HG02870 (cell line): ENCODE data around the gene SOHLH1.

Source experiments
- ATAC-seq: cut with Tn5 transposase; IDR thresholded peaks from one replicate; pipeline ENCODE4 v1.9.1; 2021; ENCODE audit warnings: mild to moderate bottlenecking, moderate library complexity; ENCODE audit not compliant: unreplicated experiment

SOHLH1 gene

GRCh38 chr9:135662758-135663450 is 36.4 kb downstream of the SOHLH1 start, which contains the start of gene LCN9:
Gene LCN9, plus strand, starts transcription at chr9:135663309. Its CDS starts 13 bp downstream, at chr9:135663322.
- no peak for ATAC-seq

- no peak for ATAC-seq
Observed at GRCh38 chr9:135661816-135662560, 37.3 kb downstream of the SOHLH1 start.

- no peak for ATAC-seq
Observed at GRCh38 chr9:135660407-135660806, 38.9 kb downstream of the SOHLH1 start.

- ATAC-seq, result no peak
Observed at GRCh38 chr9:135659252-135659651, 40.0 kb downstream of the SOHLH1 start.

GRCh38 chr9:135657416-135657815 is 41.9 kb downstream of the SOHLH1 start:
- no peak for ATAC-seq

- ATAC-seq, result no peak
Observed at GRCh38 chr9:135655317-135655716, 44.0 kb downstream of the SOHLH1 start.

GRCh38 chr9:135650408-135650807 is 48.9 kb downstream of the SOHLH1 start:
- ATAC-seq, result no peak

GRCh38 chr9:135649508-135649907 is 49.8 kb downstream of the SOHLH1 start:
- no peak for ATAC-seq

- ATAC-seq, result no peak
Observed at GRCh38 chr9:135648494-135649410, 50.5 kb downstream of the SOHLH1 start.

GRCh38 chr9:135647884-135648283 is 51.4 kb downstream of the SOHLH1 start:
- ATAC-seq, result no peak

- no peak for ATAC-seq
Observed at GRCh38 chr9:135644631-135645218, 54.6 kb downstream of the SOHLH1 start.
